ENCODE measurements around the gene TRAF2.

TRAF2 gene

DNA sequence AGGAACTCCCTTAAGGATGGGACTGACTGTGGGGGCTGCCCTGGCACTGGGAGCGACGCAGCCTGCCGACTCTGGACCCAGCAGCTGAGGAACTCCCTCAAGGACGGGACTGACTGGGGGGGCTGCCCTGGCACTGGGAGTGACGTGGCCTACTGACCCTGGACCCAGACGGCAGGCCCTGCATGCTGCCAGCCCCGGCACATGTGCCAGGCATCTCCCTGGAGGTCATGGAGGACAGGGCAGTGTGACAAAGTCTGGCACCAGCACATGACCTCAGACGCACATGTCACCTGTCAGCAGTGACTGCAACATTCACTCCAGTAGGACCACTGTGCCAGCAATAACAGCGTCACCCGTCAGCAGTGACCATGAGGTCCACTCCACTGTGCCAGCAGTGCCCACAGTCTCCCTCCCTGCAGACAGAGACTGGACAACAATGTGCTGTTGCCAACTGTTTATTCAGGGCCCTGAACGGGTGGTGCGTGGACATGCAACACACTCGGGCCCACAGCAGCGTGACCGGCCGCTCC, 53.7 kb downstream of the TRAF2 start:
- TF ChIP-seq REST (IDR thresholded peaks at IDR 0.05; ENCODE audit: low read depth) = no peak
- no peak for TF ChIP-seq ZBTB7A (IDR thresholded peaks at IDR 0.05; ENCODE audit: low read depth)
- no peak for TF ChIP-seq EGR1 (IDR thresholded peaks at IDR 0.05)
- no peak for TF ChIP-seq TAF1 (IDR thresholded peaks at IDR 0.05; ENCODE audit: low read depth)
- TF ChIP-seq NFIC (IDR thresholded peaks at IDR 0.05) = no peak
- TF ChIP-seq TCF12 (IDR thresholded peaks at IDR 0.05; ENCODE audit: low read depth) = no peak
- TF ChIP-seq, protein P1, sequence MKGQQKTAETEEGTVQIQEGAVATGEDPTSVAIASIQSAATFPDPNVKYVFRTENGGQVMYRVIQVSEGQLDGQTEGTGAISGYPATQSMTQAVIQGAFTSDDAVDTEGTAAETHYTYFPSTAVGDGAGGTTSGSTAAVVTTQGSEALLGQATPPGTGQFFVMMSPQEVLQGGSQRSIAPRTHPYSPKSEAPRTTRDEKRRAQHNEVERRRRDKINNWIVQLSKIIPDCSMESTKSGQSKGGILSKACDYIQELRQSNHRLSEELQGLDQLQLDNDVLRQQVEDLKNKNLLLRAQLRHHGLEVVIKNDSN (IDR thresholded peaks at IDR 0.05) = no peak
- no peak for TF ChIP-seq YY1 (IDR thresholded peaks at IDR 0.05; ENCODE audit: low read depth)
- TF ChIP-seq CEBPB (IDR thresholded peaks at IDR 0.05) = no peak
- TF ChIP-seq, protein P2, sequence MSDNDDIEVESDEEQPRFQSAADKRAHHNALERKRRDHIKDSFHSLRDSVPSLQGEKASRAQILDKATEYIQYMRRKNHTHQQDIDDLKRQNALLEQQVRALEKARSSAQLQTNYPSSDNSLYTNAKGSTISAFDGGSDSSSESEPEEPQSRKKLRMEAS (IDR thresholded peaks at IDR 0.05) = no peak
- no peak for TF ChIP-seq RAD21 (IDR thresholded peaks at IDR 0.05; ENCODE audit: low read depth)
- no peak for TF ChIP-seq FOXM1 (IDR thresholded peaks at IDR 0.05; ENCODE audit: borderline replicate concordance, low read depth)
- TF ChIP-seq TEAD4 (IDR thresholded peaks at IDR 0.05) = no peak

DNA sequence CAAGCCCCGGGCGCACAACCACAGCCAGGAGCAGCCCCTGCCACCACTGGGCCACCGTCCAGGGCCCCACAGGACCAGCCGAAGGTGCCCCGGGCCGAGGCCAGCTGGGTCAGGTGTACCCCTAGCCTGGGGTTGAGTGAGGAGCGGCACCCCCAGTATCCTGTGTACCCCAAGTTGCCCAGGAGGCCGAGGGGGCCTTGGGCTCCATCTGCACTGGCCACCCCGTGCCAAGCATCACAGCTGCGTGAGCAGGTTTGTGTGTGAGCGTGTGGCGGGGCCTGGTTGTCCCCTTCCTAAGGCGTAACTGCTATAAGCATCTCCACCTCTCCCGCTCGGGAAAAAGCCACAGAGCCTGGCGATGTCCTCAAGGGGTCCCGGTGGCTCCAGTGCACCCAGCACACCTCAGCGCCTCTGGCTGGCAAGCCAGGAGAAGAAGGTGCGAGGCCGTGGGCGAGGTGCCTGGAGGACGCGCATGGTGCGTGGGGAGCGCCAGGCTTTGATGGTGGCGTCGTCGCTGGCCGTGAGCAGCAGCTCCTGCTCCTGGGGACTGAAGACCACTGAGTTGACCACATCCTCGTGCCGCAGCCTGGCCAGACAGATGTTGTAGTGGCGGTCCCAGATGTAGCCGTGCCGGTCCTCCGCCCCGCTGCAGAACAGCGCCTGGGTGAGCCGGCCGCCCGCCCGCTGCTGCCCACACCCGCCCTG, 54.4 kb downstream of the TRAF2 start:
- no peak for TF ChIP-seq YY1 (IDR thresholded peaks at IDR 0.05; ENCODE audit: low read depth)
- TF ChIP-seq, protein P2 (IDR thresholded peaks at IDR 0.05) = no peak
- TF ChIP-seq TEAD4 (IDR thresholded peaks at IDR 0.05) = no peak
- no peak for TF ChIP-seq CEBPB (IDR thresholded peaks at IDR 0.05)
- TF ChIP-seq, protein P1 (IDR thresholded peaks at IDR 0.05) = no peak
- TF ChIP-seq CREB1 (IDR thresholded peaks at IDR 0.05; ENCODE audit: low read depth) = no peak
- TF ChIP-seq RAD21 (IDR thresholded peaks at IDR 0.05; ENCODE audit: low read depth) = no peak
- TF ChIP-seq EGR1 (IDR thresholded peaks at IDR 0.05) = no peak
- no peak for TF ChIP-seq REST (IDR thresholded peaks at IDR 0.05; ENCODE audit: low read depth)
- no peak for TF ChIP-seq TCF12 (IDR thresholded peaks at IDR 0.05; ENCODE audit: low read depth)
- no peak for TF ChIP-seq NFIC (IDR thresholded peaks at IDR 0.05)
- no peak for TF ChIP-seq EP300 (IDR thresholded peaks at IDR 0.05; ENCODE audit: borderline replicate concordance)
- TF ChIP-seq ZBTB7A (IDR thresholded peaks at IDR 0.05; ENCODE audit: low read depth) = no peak

DNA sequence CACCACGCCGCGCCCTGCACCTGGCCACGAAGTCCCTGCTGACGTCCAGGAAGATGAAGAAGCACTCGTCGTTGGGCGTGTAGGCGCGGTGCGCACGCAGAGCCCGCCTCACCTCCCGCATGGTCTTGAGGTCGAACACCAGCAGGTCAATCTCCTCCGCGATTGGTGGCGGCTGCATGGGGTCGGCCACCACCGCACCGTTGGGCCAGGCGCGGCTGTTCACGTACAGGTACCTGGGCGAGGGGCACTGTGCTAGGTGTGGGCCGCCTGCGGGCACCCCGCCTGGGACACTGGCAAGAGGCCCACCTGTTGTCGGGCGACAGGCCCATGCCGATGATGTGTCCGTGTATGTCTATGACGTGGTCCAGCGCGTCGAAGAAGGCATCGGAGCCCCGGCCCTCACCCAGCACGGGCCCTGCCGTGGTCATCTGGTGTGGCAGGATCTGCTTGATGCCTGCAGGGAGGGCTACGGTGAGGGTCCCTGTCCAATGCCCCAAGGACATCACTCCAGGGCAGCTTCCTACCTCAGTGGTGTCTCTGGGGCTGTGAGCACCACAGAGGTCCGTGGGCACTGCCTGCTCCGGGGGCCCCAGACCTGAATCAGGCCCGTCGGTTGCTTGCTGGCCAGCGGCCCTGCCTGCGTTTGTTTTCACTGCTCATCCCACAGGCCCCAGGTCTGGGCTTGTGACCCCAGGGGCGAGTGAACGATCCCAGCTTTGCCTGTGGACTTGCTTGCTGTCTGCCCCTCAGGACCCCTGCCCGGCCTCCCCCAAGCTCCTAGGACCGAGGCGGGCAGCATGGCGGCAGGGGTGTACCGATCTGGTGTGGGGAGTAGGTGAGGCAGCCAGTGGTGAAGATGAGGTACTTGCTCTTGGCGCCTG, 55.2 kb downstream of the TRAF2 start:
- TF ChIP-seq, protein P2 (IDR thresholded peaks at IDR 0.05) = no peak
- no peak for TF ChIP-seq CREB1 (IDR thresholded peaks at IDR 0.05; ENCODE audit: low read depth)
- no peak for TF ChIP-seq TCF12 (IDR thresholded peaks at IDR 0.05; ENCODE audit: low read depth)
- TF ChIP-seq TAF1 (IDR thresholded peaks at IDR 0.05; ENCODE audit: low read depth) = no peak
- no peak for TF ChIP-seq TEAD4 (IDR thresholded peaks at IDR 0.05)
- TF ChIP-seq EGR1 (IDR thresholded peaks at IDR 0.05) = no peak
- no peak for TF ChIP-seq NFIC (IDR thresholded peaks at IDR 0.05)
- TF ChIP-seq RAD21 (IDR thresholded peaks at IDR 0.05; ENCODE audit: low read depth) = no peak
- no peak for TF ChIP-seq CEBPB (IDR thresholded peaks at IDR 0.05)
- no peak for TF ChIP-seq FOXM1 (IDR thresholded peaks at IDR 0.05; ENCODE audit: borderline replicate concordance, low read depth)
- TF ChIP-seq REST (IDR thresholded peaks at IDR 0.05; ENCODE audit: low read depth) = no peak
- no peak for TF ChIP-seq ZBTB7A (IDR thresholded peaks at IDR 0.05; ENCODE audit: low read depth)
- TF ChIP-seq, protein P1 (IDR thresholded peaks at IDR 0.05) = no peak
- no peak for TF ChIP-seq YY1 (IDR thresholded peaks at IDR 0.05; ENCODE audit: low read depth)

All from Ishikawa (cell line).